H1 (cell line): ENCODE results near the gene TUBE1. TPM values are rescaled to one million over a fixed set of nuclear protein-coding genes. Genes with fewer than 3 reads are reported as not detected.

Experiments
- CTCF ChIA-PET: fragments of 300-600 bp; sonication (Branson Sonifier 250); formaldehyde crosslinking; loops from one replicate; lab custom pipeline; 2021; ENCODE audit not compliant: partially characterized antibody; lab: Charles Lee
- POLR2A ChIA-PET: fragments of 300-600 bp; sonication (Branson Sonifier 250); formaldehyde crosslinking; loops from one replicate; lab custom pipeline; 2021; ENCODE audit warnings: inconsistent platforms; ENCODE audit not compliant: partially characterized antibody; lab: Charles Lee
- DNase-seq, 2 experiments: peaks; one replicate each; pipeline versions ENCODE4 v3.0.0 to v3.0.0-alpha.2; 2010 to 2022; ENCODE audit warnings: low spot score in 2 of 2, low read depth in 1 of 2, mixed read lengths in 1 of 2
- FAIRE-seq: peaks from 2 replicates; lab custom pipeline; 2011; peaks lifted over from hg19 to GRCh38; lab: Jason Lieb, UNC
- H2AFZ ChIP-seq: 2 replicates; pipeline ENCODE4 v1.8.1; 2012; ENCODE audit warnings: low read length, inconsistent platforms
- H2AK5ac ChIP-seq: 2 replicates; pipeline ENCODE4 v1.6.1; 2013; ENCODE audit warnings: low read depth, low read length
- H2BK120ac ChIP-seq: replicated peaks from 2 replicates; pipeline ENCODE3; 2013; ENCODE audit warnings: low read depth, low read length, inconsistent platforms
- H2BK12ac ChIP-seq: 2 replicates; pipeline ENCODE4 v1.6.1; 2013; ENCODE audit warnings: low read depth, low read length
- H2BK15ac ChIP-seq: 2 replicates; pipeline ENCODE4 v1.6.1; 2013; ENCODE audit warnings: low read length
- H2BK20ac ChIP-seq: 2 replicates; pipeline ENCODE4 v1.6.1; 2013; ENCODE audit warnings: low read length
- H2BK5ac ChIP-seq: 2 replicates; pipeline ENCODE4 v1.6.1; 2013; ENCODE audit warnings: low read depth, low read length
- H3K14ac ChIP-seq: 2 replicates; pipeline ENCODE4 v1.6.1; 2013; ENCODE audit warnings: inconsistent platforms; ENCODE audit not compliant: insufficient read length
- H3K18ac ChIP-seq: 2 replicates; pipeline ENCODE4 v1.6.1; 2013; ENCODE audit warnings: low read length; ENCODE audit errors: extremely low read depth
- H3K23ac ChIP-seq: 2 replicates; pipeline ENCODE4 v1.6.1; 2013; ENCODE audit warnings: inconsistent platforms; ENCODE audit not compliant: insufficient read length
- H3K23me2 ChIP-seq: 2 replicates; pipeline ENCODE4 v1.6.1; 2013; ENCODE audit warnings: low read depth, low read length
- H3K27ac ChIP-seq: 2 replicates; pipeline ENCODE4 v1.6.1; 2011; ENCODE audit warnings: low read depth, low read length, inconsistent platforms
- H3K27me3 ChIP-seq, 4 experiments: replicated peaks in 1 of 4; 1 replicate in 1 of 4; 2 replicates in 3 of 4; pipeline versions ENCODE4 v1.6.1 to v1.8.1; 2011 to 2013; ENCODE audit warnings: low read length in 3 of 4, mild to moderate bottlenecking in 3 of 4, inconsistent platforms in 2 of 4, mixed read lengths in 2 of 4, moderate library complexity in 1 of 4; ENCODE audit not compliant: control insufficient read depth in 3 of 4, insufficient read depth in 3 of 4; ENCODE audit errors: extremely low read depth in 1 of 4
- H3K36me3 ChIP-seq, 4 experiments: 2 replicates each; pipeline versions ENCODE4 v1.6.1 to v1.8.1; 2011 to 2013; ENCODE audit warnings: mild to moderate bottlenecking in 4 of 4, low read length in 3 of 4, moderate library complexity in 2 of 4, control low read depth in 1 of 4, inconsistent platforms in 1 of 4; ENCODE audit not compliant: insufficient read depth in 4 of 4, control insufficient read depth in 2 of 4
- H3K4ac ChIP-seq: replicated peaks from 2 replicates; pipeline ENCODE3; 2013; ENCODE audit warnings: low read length, low read depth, mixed read lengths, inconsistent platforms; ENCODE audit not compliant: insufficient read length
- H3K4me1 ChIP-seq, 4 experiments: replicated peaks in 1 of 4; 1 replicate in 1 of 4; 2 replicates in 3 of 4; pipeline versions ENCODE4 v1.6.1 to v1.8.1; 2011 to 2013; ENCODE audit warnings: low read length in 3 of 4, inconsistent platforms in 2 of 4, mixed read lengths in 1 of 4; ENCODE audit not compliant: insufficient read depth in 4 of 4, control insufficient read depth in 3 of 4
- H3K4me2 ChIP-seq, 2 experiments: 2 replicates each; pipeline versions ENCODE4 v1.6.1 to v1.8.1; 2011 to 2013; ENCODE audit warnings: low read depth in 2 of 2, low read length in 2 of 2, control low read depth in 1 of 2, inconsistent platforms in 1 of 2, mild to moderate bottlenecking in 1 of 2; ENCODE audit not compliant: insufficient read depth in 1 of 2
- H3K4me3 ChIP-seq, 4 experiments: fragments of 200-600, 300-600 bp in 1 of 4; sonication (generic), shearing (Covaris generic), sonication (Bioruptor Twin) in 1 of 4; 2 replicates each; pipeline versions ENCODE4 v1.5.1 to v1.8.1; 2011 to 2016; ENCODE audit warnings: low read length in 4 of 4, low read depth in 3 of 4, control low read depth in 2 of 4, inconsistent platforms in 2 of 4, mild to moderate bottlenecking in 2 of 4, mixed read lengths in 1 of 4, moderate library complexity in 1 of 4; ENCODE audit not compliant: insufficient read depth in 2 of 4; ENCODE audit errors: extremely low read depth in 1 of 4
- H3K56ac ChIP-seq: replicated peaks from 2 replicates; pipeline ENCODE3; 2013; ENCODE audit warnings: low read depth, mild to moderate bottlenecking, mixed read lengths, low read length, inconsistent platforms; ENCODE audit not compliant: insufficient read length
- H3K79me1 ChIP-seq: 2 replicates; pipeline ENCODE4 v1.6.1; 2013; ENCODE audit warnings: low read depth, low read length, control low read depth
- H3K79me2 ChIP-seq, 2 experiments: 2 replicates each; pipeline versions ENCODE4 v1.6.1 to v1.8.1; 2012 to 2013; ENCODE audit warnings: low read length in 2 of 2, mild to moderate bottlenecking in 2 of 2, inconsistent platforms in 1 of 2; ENCODE audit not compliant: insufficient read depth in 2 of 2, control insufficient read depth in 1 of 2
- H3K9ac ChIP-seq, 4 experiments: replicated peaks in 1 of 4; 1 replicate in 1 of 4; 2 replicates in 3 of 4; pipeline versions ENCODE4 v1.6.1 to v1.8.1; 2011 to 2013; ENCODE audit warnings: low read depth in 3 of 4, low read length in 3 of 4, control low read depth in 2 of 4, mild to moderate bottlenecking in 2 of 4, moderate library complexity in 2 of 4, inconsistent platforms in 1 of 4; ENCODE audit errors: extremely low read depth in 1 of 4
- H3K9me3 ChIP-seq, 2 experiments: 2 replicates each; pipeline versions ENCODE4 v1.6.1 to v1.8.1; 2012 to 2013; ENCODE audit warnings: mild to moderate bottlenecking in 2 of 2, moderate library complexity in 2 of 2, control low read depth in 1 of 2, inconsistent platforms in 1 of 2, low read depth in 1 of 2, low read length in 1 of 2, mixed read lengths in 1 of 2; ENCODE audit not compliant: insufficient read depth in 2 of 2
- H4K20me1 ChIP-seq, 2 experiments: replicated peaks in 1 of 2; 2 replicates each; pipeline versions ENCODE3 to v1.8.1; 2011 to 2013; ENCODE audit warnings: inconsistent platforms in 2 of 2, low read length in 2 of 2, mild to moderate bottlenecking in 1 of 2; ENCODE audit not compliant: insufficient read depth in 2 of 2, control insufficient read depth in 1 of 2
- H4K5ac ChIP-seq: 2 replicates; pipeline ENCODE4 v1.6.1; 2013; ENCODE audit warnings: low read length, low read depth, mixed read lengths, inconsistent platforms; ENCODE audit not compliant: insufficient read length
- H4K8ac ChIP-seq: 2 replicates; pipeline ENCODE4 v1.8.0; 2013; ENCODE audit warnings: mild to moderate bottlenecking, moderate library complexity, low read length, inconsistent platforms; ENCODE audit not compliant: insufficient read depth; ENCODE audit errors: extremely low read depth
- H4K91ac ChIP-seq: replicated peaks from 2 replicates; pipeline ENCODE3; 2013; ENCODE audit warnings: low read length, mixed read lengths, inconsistent platforms; ENCODE audit not compliant: insufficient read length
- BCL11A ChIP-seq, 2 experiments: IDR thresholded peaks; one replicate each; pipeline ENCODE4 v1.6.1; 2011; ENCODE audit warnings: low read depth in 2 of 2, low read length in 2 of 2, mild to moderate bottlenecking in 2 of 2
- CHD1 ChIP-seq: IDR thresholded peaks from 2 replicates; pipeline ENCODE4 v1.6.1; 2012; ENCODE audit warnings: low read depth, low read length, improper control_type of control experiment
- CHD2 ChIP-seq: IDR thresholded peaks from 2 replicates; pipeline ENCODE4 v1.6.1; 2012; ENCODE audit warnings: low read length, improper control_type of control experiment
- EP300 ChIP-seq, 2 experiments: IDR thresholded peaks; 1 replicate in 1 of 2; 2 replicates in 1 of 2; pipeline ENCODE4 v1.6.1; 2011 to 2012; ENCODE audit warnings: low read depth in 2 of 2, low read length in 2 of 2, mild to moderate bottlenecking in 2 of 2, borderline replicate concordance in 1 of 2, inconsistent platforms in 1 of 2, moderate library complexity in 1 of 2
- HDAC2 ChIP-seq, 2 experiments: fragments of 300-600 bp in 1 of 2; sonication (generic) in 1 of 2; IDR thresholded peaks; 2 replicates each; pipeline ENCODE4 v1.6.1; 2011 to 2012; ENCODE audit warnings: low read depth in 2 of 2, low read length in 2 of 2, mild to moderate bottlenecking in 2 of 2, moderate library complexity in 2 of 2, borderline replicate concordance in 1 of 2, inconsistent platforms in 1 of 2
- KDM4A ChIP-seq: IDR thresholded peaks from one replicate; pipeline ENCODE4 v1.7.1; 2012; ENCODE audit warnings: low read depth, mild to moderate bottlenecking, moderate library complexity, low read length, inconsistent platforms; ENCODE audit not compliant: severe bottlenecking
- RNF2 ChIP-seq: fragments of 200-900, 300-1000 bp; sonication (generic); IDR thresholded peaks from 2 replicates; pipeline ENCODE4 v1.7.1; 2016; ENCODE audit warnings: borderline replicate concordance, low read depth, mild to moderate bottlenecking, antibody characterized with exemption, low read length; ENCODE audit not compliant: poor library complexity, severe bottlenecking; ENCODE audit errors: missing control alignments
- SP1 ChIP-seq: IDR thresholded peaks from 2 replicates; pipeline ENCODE4 v1.6.1; 2011; ENCODE audit warnings: low read depth, low read length
- TBP ChIP-seq: IDR thresholded peaks from 2 replicates; pipeline ENCODE4 v1.6.1; 2011; ENCODE audit warnings: low read depth, low read length, improper control_type of control experiment
- TEAD4 ChIP-seq: IDR thresholded peaks from 2 replicates; pipeline ENCODE4 v1.6.1; 2012; ENCODE audit warnings: low read depth, low read length, inconsistent platforms, mixed read lengths
- YY1 ChIP-seq: IDR thresholded peaks from 2 replicates; pipeline ENCODE4 v1.6.1; 2011; ENCODE audit warnings: low read depth, mild to moderate bottlenecking, low read length
- WGBS, 2 experiments: shearing (Covaris generic) in 1 of 2; methylation state at CpG; one replicate each; pipeline versions ENCODE4 v1.1.6 to v1.1.7; 2013 to 2015; ENCODE audit warnings: low lambda C conversion rate in 2 of 2, mixed read lengths in 2 of 2, inconsistent platforms in 1 of 2, low coverage in 1 of 2, missing lambda C conversion rate in 1 of 2; ENCODE audit not compliant: insufficient replicate concordance in 2 of 2, insufficient coverage in 1 of 2, insufficient read length in 1 of 2; ENCODE audit errors: extremely low coverage in 1 of 2, missing lambda C conversion rate in 1 of 2; 5-methylcytosine and 5-hydroxymethylcytosine counted together
- polyA plus RNA-seq, 7 experiments: library from polyadenylated mRNA; depleted of rRNA in 3 of 7; stranded (reverse) in 5 of 7; unstranded in 2 of 7; fragments of >200 nt in 5 of 7; fragments of 200-250 nt in 2 of 7; gene quantifications; 1 replicate in 5 of 7; 2 replicates in 1 of 7; 4 replicates in 1 of 7; pipeline versions ENCODE4 v1.2.1 to v1.2.3, GENCODE V29; 2011 to 2013; ENCODE audit warnings: missing spikeins in 2 of 7, mixed read lengths in 2 of 7
- total RNA-seq: library from RNA; stranded (reverse); fragmentation: NEBNext Ultra II Directional; extraction: Animal tissue kit (Norgen Biotek cat#: 25700); gene quantifications from 2 replicates; pipeline ENCODE4 v1.2.1, GENCODE V29; 2021
- TF ChIP-seq, protein P1 (sequence below): IDR thresholded peaks from 2 replicates; pipeline ENCODE4 v1.6.1; 2011; ENCODE audit warnings: low read depth, mild to moderate bottlenecking, low read length; ENCODE audit not compliant: insufficient read depth

TUBE1 gene
- total and polyA plus RNA-seq, 2 of the 8 experiments (the other 6 are each of a cell fraction or from before 2014, with no cell fraction given), result 8.0 to 15.9 TPM

DNA sequence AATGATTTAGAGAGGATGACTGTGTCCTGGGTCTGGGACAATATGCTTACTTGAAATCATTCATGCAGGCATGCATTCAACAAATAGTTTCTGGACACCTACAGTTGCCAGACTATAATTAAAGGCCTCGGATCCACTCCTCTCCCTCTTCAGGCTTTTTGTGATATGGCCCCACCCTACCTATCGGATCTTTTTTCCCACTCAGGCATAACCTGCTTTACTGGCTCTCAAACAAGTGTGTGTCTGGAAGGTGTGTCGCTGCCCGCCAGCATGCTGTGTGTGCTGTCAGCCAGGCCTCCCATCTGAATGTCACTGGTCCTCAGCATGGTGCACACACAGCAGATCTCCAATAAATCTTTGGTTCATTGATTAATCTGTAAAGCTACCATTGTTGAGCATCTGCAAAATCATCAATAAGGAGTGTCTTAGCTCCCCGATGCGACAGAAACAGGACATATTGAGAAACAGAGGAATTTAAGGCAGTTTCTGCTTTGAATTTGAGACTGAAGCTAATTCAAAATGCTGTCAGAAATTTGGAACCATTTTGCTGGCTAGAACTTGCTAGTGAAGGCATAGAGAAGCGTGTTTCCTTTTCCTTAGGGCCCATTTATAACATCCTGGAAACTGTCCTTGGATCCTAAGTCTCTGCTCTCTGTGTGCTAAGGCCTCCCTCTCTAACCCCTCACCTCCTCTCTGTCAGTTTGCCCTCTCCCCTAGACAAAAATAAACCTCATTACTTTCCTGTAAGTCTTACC, 56.9 kb downstream of the TUBE1 start:
- WGBS, 2 experiments, result 74% methylated on average over 7 of the region's 7 CpGs; no CpG with 5 or more reads in 1 of the 2 experiments
- no peak overlapping the region for H2AK5ac ChIP-seq
- H2BK12ac ChIP-seq, result no peak overlapping the region
- H4K5ac ChIP-seq, result no peak overlapping the region
- no peaks in the 10 kb centered on the region for H3K4me1 ChIP-seq
- no peak overlapping the region for H3K4me3 ChIP-seq
- no peak overlapping the region for H3K4ac ChIP-seq
- H4K20me1 ChIP-seq, result no peaks in the 10 kb centered on the region
- no peaks in the 10 kb centered on the region for H3K27me3 ChIP-seq
- H2BK5ac ChIP-seq, result no peak overlapping the region
- POLR2A ChIA-PET, result no interaction called here
- H3K9ac ChIP-seq, result no peak overlapping the region
- H3K4me2 ChIP-seq, result no peak overlapping the region
- H4K8ac ChIP-seq, result no peak overlapping the region
- DNase-seq, result no peak
- H3K56ac ChIP-seq, result no peak overlapping the region
- no peaks in the 10 kb centered on the region for H3K9me3 ChIP-seq
- no peak for FAIRE-seq
- no peaks in the 10 kb centered on the region for H3K36me3 ChIP-seq
- no peaks in the 10 kb centered on the region for H3K79me2 ChIP-seq
- CTCF ChIA-PET, result interaction anchor here (1.6 kb wide), 1 partner anchor 13 kb away, joined by 7 read pairs; no protein-coding TSS in a partner anchor
- no peak overlapping the region for H2BK120ac ChIP-seq
- H4K91ac ChIP-seq, result no peak overlapping the region
- H2AFZ ChIP-seq, result no peak overlapping the region
- peaks cover 1% of the 10 kb centered on the region; the same call in 1 of the 2 replicates for H3K23me2 ChIP-seq
- H3K79me1 ChIP-seq, result no peaks in the 10 kb centered on the region
- H3K27ac ChIP-seq, result no peak overlapping the region
- no peak overlapping the region for H2BK20ac ChIP-seq
- no peak overlapping the region for H3K18ac ChIP-seq
- H3K23ac ChIP-seq, result no peak overlapping the region
- H2BK15ac ChIP-seq, result no peak overlapping the region
- no peak for TF ChIP-seq BCL11A (IDR thresholded peaks at IDR 0.05; ENCODE audit: low read depth in 2 of 2, low read length in 2 of 2)
- TF ChIP-seq HDAC2 (IDR thresholded peaks at IDR 0.05; ENCODE audit: borderline replicate concordance in 1 of 2, low read depth in 2 of 2, low read length in 2 of 2), result no peak
- TF ChIP-seq RNF2, result no peak
- TF ChIP-seq TBP, result no peak
- no peak for TF ChIP-seq KDM4A
- TF ChIP-seq EP300 (IDR thresholded peaks at IDR 0.05; ENCODE audit: borderline replicate concordance in 1 of 2, low read depth in 2 of 2, low read length in 2 of 2), result no peak
- no peak for TF ChIP-seq YY1
- TF ChIP-seq TEAD4, result no peak
- no peak for TF ChIP-seq SP1
- TF ChIP-seq, protein P1, sequence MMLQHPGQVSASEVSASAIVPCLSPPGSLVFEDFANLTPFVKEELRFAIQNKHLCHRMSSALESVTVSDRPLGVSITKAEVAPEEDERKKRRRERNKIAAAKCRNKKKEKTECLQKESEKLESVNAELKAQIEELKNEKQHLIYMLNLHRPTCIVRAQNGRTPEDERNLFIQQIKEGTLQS, result no peak
- TF ChIP-seq CHD2, result no peak
- TF ChIP-seq CHD1, result no peak
- no peak overlapping the region for H3K14ac ChIP-seq
